ENCODE data around the gene ENTPD2. TPM values are rescaled to one million over a fixed set of nuclear protein-coding genes. Genes with fewer than 3 reads are reported as not detected.

The ENTPD2 gene
- total RNA-seq, 1 experiment from 2014 or later, result not detected

DNA sequence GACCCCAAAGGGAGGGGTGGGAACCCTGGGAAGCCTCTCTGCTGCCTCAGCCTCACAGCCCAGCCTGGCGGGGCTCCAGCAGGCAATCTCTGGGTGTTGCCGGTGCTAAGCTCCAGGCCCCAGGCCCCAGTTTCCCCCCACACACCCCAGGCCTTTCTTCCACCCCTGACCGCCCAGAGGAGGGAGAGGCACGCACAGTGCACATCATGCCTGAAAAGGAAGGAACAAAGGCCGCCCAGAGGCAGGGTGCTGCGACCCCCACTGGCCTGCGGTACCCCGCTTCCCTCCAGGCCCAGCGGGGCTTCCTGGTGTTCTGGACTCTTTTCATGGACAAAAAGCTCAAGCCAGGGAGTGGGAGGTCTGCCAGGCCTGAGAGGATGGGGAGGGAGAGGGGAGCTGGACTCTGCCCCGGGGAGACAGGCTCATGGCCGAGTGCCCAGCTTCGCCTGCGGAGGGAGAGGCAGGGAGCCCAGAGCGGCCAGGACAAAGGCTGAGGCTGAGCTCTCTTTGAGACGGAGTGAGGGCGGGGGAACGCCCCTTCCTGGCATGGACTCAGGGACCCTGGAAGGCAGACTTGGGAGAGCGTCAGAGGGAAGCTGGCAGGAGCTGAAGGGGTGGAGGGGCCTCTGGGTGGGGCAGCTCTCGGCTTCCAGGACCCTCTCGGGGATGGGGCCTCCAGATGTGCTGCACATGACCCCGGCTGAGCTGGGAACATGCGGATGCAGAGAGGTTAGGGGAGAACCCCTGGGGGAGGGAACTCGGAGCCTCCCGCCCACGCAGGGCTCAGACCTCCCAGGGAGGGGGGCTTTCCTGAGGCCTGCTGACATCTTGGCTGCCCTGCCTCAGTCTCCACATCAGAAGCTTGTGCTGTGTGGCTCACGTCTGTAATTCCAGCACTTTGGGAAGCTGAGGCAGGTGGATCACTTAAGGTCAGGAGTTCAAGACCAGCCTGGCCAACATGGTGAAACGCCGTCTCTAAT lies 1.8 kb upstream of the ENTPD2 start:
- Histone ChIP-seq H3K27me3 (no peaks in the 10 kb centered on the region), H3K4me3 (no peak overlapping the region), H3K36me3 (no peaks in the 10 kb centered on the region), H3K9me3 (no peaks in the 10 kb centered on the region)
- peak; percentile 98 for DNase-seq

- no peaks in the 10 kb centered on the region for H3K27me3 ChIP-seq
- DNase-seq, result no peak
- no peaks in the 10 kb centered on the region for H3K9me3 ChIP-seq
- H3K36me3 ChIP-seq, result no peaks in the 10 kb centered on the region
- H3K4me3 ChIP-seq, result no peak overlapping the region
Measured at GRCh38 chr9:137054932-137055384, 1.1 kb upstream of the ENTPD2 start.

DNA sequence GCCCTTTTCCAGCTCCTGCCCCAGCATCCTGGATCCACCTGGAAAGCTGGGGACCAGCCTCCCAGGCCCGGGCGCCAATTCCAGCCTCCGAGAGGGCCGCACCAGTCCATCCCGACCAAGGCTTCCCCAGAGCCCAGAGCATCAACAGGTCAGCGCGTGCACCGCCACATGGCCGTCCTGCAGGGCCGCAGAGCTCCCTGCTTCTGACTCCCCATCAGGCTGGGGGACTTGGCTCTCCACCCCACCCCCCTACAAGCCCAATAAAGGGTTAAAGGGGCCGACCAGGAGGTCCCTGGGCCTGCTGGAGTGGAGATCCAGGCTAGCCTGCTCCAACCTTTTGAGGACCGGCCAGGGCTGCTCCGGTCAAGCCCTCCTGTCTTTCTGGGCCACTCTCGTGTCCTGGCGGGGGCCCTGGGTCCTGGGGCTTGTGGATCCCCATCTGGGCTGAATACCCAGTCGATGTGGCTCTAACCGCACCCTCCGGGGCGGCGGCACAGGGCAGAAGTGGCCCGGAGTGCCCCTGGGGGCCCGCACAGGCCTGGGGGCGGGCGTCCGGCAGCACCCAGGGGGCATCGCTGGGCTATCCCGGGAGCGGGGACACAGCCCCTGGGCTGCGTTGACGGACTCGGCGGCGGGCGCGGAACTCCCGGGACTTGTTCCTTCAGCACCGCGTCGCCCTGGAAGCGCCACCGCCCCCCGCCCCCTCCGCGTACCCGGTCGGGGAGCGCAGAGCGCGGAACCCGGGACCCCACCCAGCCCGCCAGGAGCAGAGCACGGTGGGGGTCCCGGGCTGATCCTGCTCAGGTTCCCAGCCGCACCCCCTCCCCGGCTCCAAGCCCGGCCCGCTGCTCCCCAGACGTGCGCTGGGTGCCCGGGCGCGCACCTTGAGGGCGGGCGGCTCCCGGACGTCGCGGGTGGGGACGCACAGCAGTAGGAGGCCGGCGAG lies 590 bp downstream of the ENTPD2 start:
- H3K9me3 ChIP-seq, result no peaks in the 10 kb centered on the region
- H3K36me3 ChIP-seq, result no peaks in the 10 kb centered on the region
- H3K4me3 ChIP-seq, result no peak overlapping the region
- no peaks in the 10 kb centered on the region; the same call in 1 of the 2 replicates for H3K27me3 ChIP-seq
- DNase-seq, result no peak

GRCh38 chr9:137052293-137052692 lies 1.6 kb downstream of the ENTPD2 start:
- no peaks in the 10 kb centered on the region for H3K36me3 ChIP-seq
- no peaks in the 10 kb centered on the region for H3K9me3 ChIP-seq
- H3K4me3 ChIP-seq, result no peak overlapping the region
- no peak for DNase-seq
- H3K27me3 ChIP-seq, result no peaks in the 10 kb centered on the region; the same call in 1 of the 2 replicates

DNA sequence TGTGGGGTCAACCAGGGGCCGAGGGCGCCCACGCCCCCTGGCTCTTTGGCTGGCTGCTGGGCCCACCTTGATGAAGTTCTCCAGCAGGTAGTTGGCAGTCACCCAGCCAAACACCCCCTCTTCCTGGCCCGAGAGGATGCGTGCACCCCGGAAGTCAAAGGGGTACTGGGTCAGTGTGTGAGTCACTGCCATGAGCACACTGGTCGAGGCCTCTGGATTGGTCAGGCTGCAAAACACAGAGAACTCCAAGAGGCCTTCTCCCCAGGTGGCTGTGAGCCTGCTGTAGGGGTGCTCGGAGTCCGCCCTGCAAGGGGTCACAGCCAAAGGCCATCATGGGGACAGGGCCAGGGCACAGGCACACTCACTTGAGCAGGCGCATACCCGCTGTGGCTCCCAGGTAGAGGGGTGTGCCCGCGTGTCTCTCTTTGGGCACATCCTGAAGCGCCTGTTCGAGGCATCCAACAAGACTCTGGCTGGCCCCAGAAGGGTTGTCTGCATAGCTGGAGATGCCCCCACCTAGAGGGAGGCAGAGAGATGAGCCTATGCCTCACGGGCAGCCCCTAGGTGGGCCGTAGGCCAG lies 2.6 kb downstream of the ENTPD2 start:
- Histone ChIP-seq H3K36me3 (no peaks in the 10 kb centered on the region), H3K4me3 (no peak overlapping the region), H3K27me3 (no peaks in the 10 kb centered on the region; the same call in 1 of the 2 replicates), H3K9me3 (no peaks in the 10 kb centered on the region)
- no peak for DNase-seq

DNA sequence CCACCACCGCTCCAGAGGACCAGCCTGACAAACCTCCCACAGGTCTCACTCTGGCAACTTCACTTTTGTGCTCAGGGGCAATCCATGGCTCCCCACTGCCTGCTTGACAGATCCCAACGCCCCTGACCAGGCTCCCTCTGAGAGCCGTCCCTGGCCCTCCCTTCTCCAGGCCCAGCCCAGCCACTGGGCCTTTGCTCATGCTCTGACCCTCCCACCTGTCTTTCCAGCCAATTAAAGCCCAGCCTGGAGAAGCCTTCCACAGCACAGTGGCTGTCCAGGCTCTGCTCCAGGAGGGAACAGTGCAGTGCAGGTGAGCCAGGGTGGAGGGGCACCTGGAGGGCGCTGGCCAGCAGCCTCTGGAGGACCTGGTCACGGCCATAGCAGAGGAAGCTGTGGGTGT lies 3.3 kb downstream of the ENTPD2 start:
- Histone ChIP-seq H3K9me3 (no peaks in the 10 kb centered on the region), H3K36me3 (no peaks in the 10 kb centered on the region), H3K4me3 (no peak overlapping the region), H3K27me3 (no peaks in the 10 kb centered on the region; the same call in 1 of the 2 replicates)
- DNase-seq, result no peak

- no peaks in the 10 kb centered on the region; the same call in 1 of the 2 replicates for H3K27me3 ChIP-seq
- H3K9me3 ChIP-seq, result no peaks in the 10 kb centered on the region
- no peaks in the 10 kb centered on the region for H3K36me3 ChIP-seq
- peak; percentile 56 for DNase-seq
- H3K4me3 ChIP-seq, result no peak overlapping the region
Measured at GRCh38 chr9:137049544-137050449, 4.1 kb downstream of the ENTPD2 start.

- DNase-seq, result no peak
Measured at GRCh38 chr9:137048655-137049543, 5.0 kb downstream of the ENTPD2 start.

GRCh38 chr9:137046088-137046787 lies 7.6 kb downstream of the ENTPD2 start, which contains the start of gene NPDC1:
Gene NPDC1 (minus strand): TSS chr9:137046177. CDS start chr9:137045989, 188 bp downstream.
- peak within 1 kb of the TSS; percentile 72 for H3K4me3 ChIP-seq
- H3K27me3 ChIP-seq, result no peaks in the 10 kb centered on the region; the same call in 1 of the 2 replicates
- H3K9me3 ChIP-seq, result no peaks in the 10 kb centered on the region
- peaks cover 3% of the 10 kb centered on the region for H3K36me3 ChIP-seq
- peak; percentile 83 for DNase-seq

More at GRCh38 chr9:137048655-137049543, 5.0 kb downstream of the ENTPD2 start:
- Histone ChIP-seq H3K36me3 (no peaks in the 10 kb centered on the region; the same call in 1 of the 2 replicates), H3K27me3 (no peaks in the 10 kb centered on the region; the same call in 1 of the 2 replicates), H3K4me3 (no peak overlapping the region), H3K9me3 (no peaks in the 10 kb centered on the region)

DNA sequence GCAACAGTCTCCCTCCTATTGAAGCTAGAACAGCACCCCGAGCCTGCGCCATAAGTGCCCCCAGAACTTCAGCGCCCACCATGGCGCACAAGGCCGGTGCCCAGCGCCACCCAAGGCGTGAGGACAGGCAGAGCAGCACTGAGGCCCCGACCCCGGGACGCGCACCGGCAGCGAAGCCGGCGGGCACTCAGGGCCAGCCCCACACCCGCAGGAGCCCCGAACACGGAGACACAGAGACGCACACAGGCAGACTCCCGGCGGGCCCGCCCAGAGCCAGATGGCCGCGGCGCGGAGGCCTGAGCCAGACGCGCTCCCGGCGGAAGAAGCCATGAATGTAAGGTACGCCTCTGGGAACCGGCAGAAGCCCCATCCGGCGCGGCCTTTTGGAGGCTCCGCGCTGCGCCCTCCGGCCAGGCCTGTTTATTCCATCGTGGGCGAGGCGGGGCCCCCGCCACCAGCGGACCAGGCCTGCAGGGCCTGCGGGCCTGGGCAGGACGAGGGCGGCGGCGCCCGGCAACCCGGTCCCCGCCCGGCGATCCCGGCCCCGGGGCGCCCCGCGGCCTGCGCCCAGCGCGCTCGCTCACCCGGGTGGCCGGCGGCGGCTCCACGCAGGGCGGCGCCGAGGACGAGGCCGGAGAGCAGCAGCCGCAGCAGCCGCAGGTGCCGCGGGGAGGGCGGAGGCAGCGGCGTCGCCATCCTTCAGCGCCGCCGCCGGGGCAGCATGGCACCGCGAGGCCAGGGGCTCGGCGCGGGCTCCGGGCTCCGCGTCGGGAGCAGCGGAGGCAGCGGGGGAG lies 8.4 kb downstream of the ENTPD2 start:
- DNase-seq, result peak; percentile 52
- H3K4me3 ChIP-seq, result peak overlapping the region; percentile 72

DNA sequence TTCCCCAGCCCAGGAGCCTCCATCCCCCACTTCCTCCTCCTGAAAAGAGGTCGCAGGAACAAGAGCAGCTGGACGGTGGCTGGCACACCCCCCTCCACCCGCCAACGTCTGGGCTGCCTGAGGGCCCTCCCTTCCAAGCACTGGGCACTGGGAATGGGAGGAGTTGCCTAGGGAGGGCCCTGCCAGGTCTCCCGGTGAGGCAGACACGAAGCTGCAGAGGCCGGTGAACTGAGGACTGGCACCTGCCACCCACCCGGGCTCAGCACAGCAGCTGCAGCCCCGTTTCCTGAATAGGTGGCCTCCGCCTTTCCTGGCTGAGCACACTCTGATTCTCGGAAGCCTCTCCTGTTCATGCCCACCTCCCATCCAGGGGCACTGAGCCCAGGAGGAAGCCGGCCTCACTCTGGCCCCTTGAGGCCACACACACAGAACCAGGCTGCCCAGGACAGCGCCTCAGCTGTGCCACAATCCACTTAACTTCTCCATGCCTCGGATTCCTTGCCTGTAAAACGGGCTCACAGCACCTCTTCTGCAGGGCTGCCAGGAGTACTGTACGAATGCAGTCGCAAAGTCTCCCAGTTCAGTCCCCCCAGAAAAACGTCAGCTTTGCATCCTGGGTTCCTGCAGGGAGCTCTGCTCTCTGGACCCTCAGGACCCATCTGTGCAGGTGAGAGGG lies 9.2 kb downstream of the ENTPD2 start:
- DNase-seq, result peak; percentile 68
- Histone ChIP-seq H3K4me3 (peak overlapping the region; percentile 72), H3K9me3 (no peaks in the 10 kb centered on the region), H3K27me3 (no peaks in the 10 kb centered on the region; the same call in 1 of the 2 replicates), H3K36me3 (peaks cover 10% of the 10 kb centered on the region)

More for the DNA sequence above, 8.4 kb downstream of the ENTPD2 start:
- peaks cover 7% of the 10 kb centered on the region for H3K36me3 ChIP-seq
- no peaks in the 10 kb centered on the region; the same call in 1 of the 2 replicates for H3K27me3 ChIP-seq
- no peaks in the 10 kb centered on the region for H3K9me3 ChIP-seq

- DNase-seq, result no peak
- Histone ChIP-seq H3K9me3 (no peaks in the 10 kb centered on the region), H3K36me3 (peaks cover 13% of the 10 kb centered on the region), H3K27me3 (no peaks in the 10 kb centered on the region), H3K4me3 (peak overlapping the region; percentile 72)
Measured at GRCh38 chr9:137044037-137044436, 9.8 kb downstream of the ENTPD2 start.

All from MG63 (cell line).